K562 (cell line): ENCODE data around the gene NABP2. TPM values are rescaled to one million over a fixed set of nuclear protein-coding genes. Genes with fewer than 3 reads are reported as not detected.

Source experiments
- ARNT ChIP-seq, 2 experiments: fragments of 450-650 bp; IDR thresholded peaks; 2 replicates each; pipeline ENCODE4 v1.6.1; 2016; ENCODE audit warnings: mild to moderate bottlenecking in 1 of 2
- ATF2 ChIP-seq: sonication (generic); formaldehyde crosslinking; IDR thresholded peaks from 2 replicates; pipeline ENCODE4 v1.8.1; 2022; ENCODE audit warnings: missing genetic modification reagents
- CBFB ChIP-seq: sonication (generic); formaldehyde crosslinking; IDR thresholded peaks from 2 replicates; pipeline ENCODE4 v1.4.0; 2020; ENCODE audit warnings: mild to moderate bottlenecking, missing genetic modification reagents
- CC2D1A ChIP-seq: fragments of 450-650 bp; IDR thresholded peaks from 2 replicates; pipeline ENCODE4 v1.6.1; 2017; ENCODE audit warnings: mild to moderate bottlenecking
- CEBPG ChIP-seq, 3 experiments: fragments of 200-800 bp in 1 of 3; sonication (Bioruptor generic) in 1 of 3; sonication (generic) in 1 of 3; formaldehyde crosslinking in 1 of 3; IDR thresholded peaks in 2 of 3; conservative IDR thresholded peaks in 1 of 3; 2 replicates each; pipeline versions ENCODE4 v1.6.1 to v1.8.0; 2016 to 2022; ENCODE audit warnings: missing compliant biosample characterization in 2 of 3, missing genetic modification characterization in 2 of 3, mild to moderate bottlenecking in 1 of 3, missing genetic modification reagents in 1 of 3
- CHD2 ChIP-seq: IDR thresholded peaks from 2 replicates; pipeline ENCODE4 v1.6.1; 2011; ENCODE audit warnings: low read depth, low read length
- CREB3 ChIP-seq: fragments of 450-650 bp; conservative IDR thresholded peaks from 2 replicates; pipeline ENCODE4 v1.6.1; 2016; ENCODE audit warnings: missing genetic modification characterization, low read depth, mild to moderate bottlenecking, missing compliant biosample characterization, moderate library complexity
- GATA2 ChIP-seq: sonication (generic); formaldehyde crosslinking; IDR thresholded peaks from 2 replicates; pipeline ENCODE4 v1.4.0; 2020; ENCODE audit warnings: mild to moderate bottlenecking, missing genetic modification reagents
- HNRNPL ChIP-seq: fragments of 200-400 bp; formaldehyde crosslinking; IDR thresholded peaks from 2 replicates; pipeline ENCODE4 v1.6.1; 2017; ENCODE audit warnings: low read depth, mild to moderate bottlenecking, low read length
- KHSRP ChIP-seq: fragments of 450-650 bp; IDR thresholded peaks from 2 replicates; pipeline ENCODE4 v1.6.1; 2017
- MXD1 ChIP-seq: fragments of 250-450 bp; sonication (Bioruptor Pico); IDR thresholded peaks from 2 replicates; pipeline ENCODE4 v1.8.0; 2021; ENCODE audit warnings: borderline replicate concordance, mild to moderate bottlenecking, moderate library complexity; ENCODE audit not compliant: poor library complexity, severe bottlenecking
- STAT5A ChIP-seq: IDR thresholded peaks from 2 replicates; pipeline ENCODE4 v1.6.1; 2012; ENCODE audit warnings: low read length, inconsistent platforms, borderline replicate concordance
- TFAM ChIP-seq: fragments of 250-450 bp; sonication (Bioruptor Pico); conservative IDR thresholded peaks from 2 replicates; pipeline ENCODE4 v1.5.0; 2021; ENCODE audit warnings: mild to moderate bottlenecking, moderate library complexity
- TOE1 ChIP-seq, 2 experiments: fragments of 450-650 bp in 1 of 2; sonication (generic) in 1 of 2; formaldehyde crosslinking in 1 of 2; IDR thresholded peaks; 2 replicates each; pipeline versions ENCODE4 v1.7.1 to v1.8.0; 2016 to 2022; ENCODE audit warnings: borderline replicate concordance in 2 of 2, mild to moderate bottlenecking in 2 of 2, antibody characterized with exemption in 1 of 2, inconsistent platforms in 1 of 2, low read depth in 1 of 2, missing genetic modification reagents in 1 of 2, moderate library complexity in 1 of 2
- U2AF1 ChIP-seq: fragments of 200-400 bp; formaldehyde crosslinking; optimal IDR thresholded peaks from 2 replicates; pipeline ENCODE3; 2017; ENCODE audit warnings: mild to moderate bottlenecking, low read depth, low read length, moderate library complexity
- ZBED1 ChIP-seq: IDR thresholded peaks from 2 replicates; pipeline ENCODE4 v1.6.1; 2014
- ZBTB34 ChIP-seq: fragments of 250-450 bp; sonication (Bioruptor Pico); IDR thresholded peaks from 2 replicates; pipeline ENCODE4 v1.8.0; 2021; ENCODE audit warnings: mild to moderate bottlenecking, moderate library complexity
- ZNF121 ChIP-seq: sonication (generic); formaldehyde crosslinking; conservative IDR thresholded peaks from 2 replicates; pipeline ENCODE4 v1.8.0; 2022; ENCODE audit warnings: missing genetic modification reagents
- ZNF143 ChIP-seq: sonication (generic); formaldehyde crosslinking; IDR thresholded peaks from 2 replicates; pipeline ENCODE4 v1.9.0; 2022; ENCODE audit warnings: mild to moderate bottlenecking, missing genetic modification reagents
- ZSCAN32 ChIP-seq: fragments of 450-650 bp; formaldehyde crosslinking; IDR thresholded peaks from 2 replicates; pipeline ENCODE4 v1.4.0; 2020; ENCODE audit warnings: mild to moderate bottlenecking, moderate library complexity
- polyA plus RNA-seq, 8 experiments: library from polyadenylated mRNA; depleted of rRNA in 4 of 8; stranded (reverse) in 5 of 8; unstranded in 3 of 8; fragments of >200 nt; fragmentation: Nextera tagmentation in 2 of 8; fragmentation: Illumina TruSeq in 1 of 8; extraction: Ambion mirVana in 2 of 8; extraction: Trizol in 1 of 8; gene quantifications; 2 replicates each; pipeline versions ENCODE4 v1.2.1 to v1.2.3, GENCODE V29; 2011 to 2014; ENCODE audit warnings: inconsistent platforms in 1 of 8, missing spikeins in 1 of 8
- total RNA-seq, 7 experiments: library from RNA; depleted of rRNA in 6 of 7; stranded (reverse); fragments of >200 nt in 6 of 7; fragmentation: Illumina TruSeq in 2 of 7; extraction: Trizol in 2 of 7; gene quantifications; 2 replicates each; pipeline versions ENCODE4 v1.2.1 to v1.2.3, GENCODE V29; 2011 to 2021; ENCODE audit warnings: low replicate concordance in 1 of 7

Gene NABP2
- total and polyA plus RNA-seq, 9 of the 15 experiments (the other 6 are each of a cell fraction or from before 2014, with no cell fraction given) = 11.3 to 60.6 (median 43.5) TPM

GRCh38 chr12:56266693-56267442 is 42.7 kb downstream of the NABP2 start, which contains the start of gene COQ10A (continued):
- TF ChIP-seq CEBPG (CRISPR knock-in tag; IDR thresholded peaks at IDR 0.05) (0 out of 2 replicates have a peak, but pooled peaks have one; percentile 17), CEBPG (tag; conservative IDR thresholded peaks at IDR 0.05 in 1 of 2, IDR thresholded peaks at IDR 0.05 in 1 of 2) (no peak), CREB3 (tag) (no peak), CHD2 (no peak), ZNF121 (CRISPR knock-in tag) (no peak), MXD1 (CRISPR knock-in tag) (no peak), TOE1 (IDR thresholded peaks at IDR 0.05; ENCODE audit: borderline replicate concordance) (peak; percentile 35; the same call in 1 of the 2 replicates), TOE1 (CRISPR knock-in tag; IDR thresholded peaks at IDR 0.05; ENCODE audit: borderline replicate concordance, low read depth) (no peak), ATF2 (CRISPR knock-in tag) (no peak), KHSRP (no peak), STAT5A (no peak), TFAM (CRISPR knock-in tag) (no peak), HNRNPL (no peak), CC2D1A (no peak), ARNT (IDR thresholded peaks at IDR 0.05) (no peak), GATA2 (CRISPR knock-in tag) (no peak), ZBED1 (no peak), U2AF1 (no peak), ZSCAN32 (CRISPR knock-in tag) (no peak), CBFB (CRISPR knock-in tag) (0 out of 2 replicates have a peak, but pooled peaks have one; percentile 40), ZBTB34 (CRISPR knock-in tag) (no peak), ZNF143 (CRISPR knock-in tag) (peak; percentile 81)
